Erythroblast (primary cell): ENCODE results near the gene IGLL1.

ENCODE experiments used
- GATA1 ChIP-seq: IDR thresholded peaks from 2 replicates; pipeline ENCODE4 v1.6.1; 2011; ENCODE audit warnings: low read depth, mild to moderate bottlenecking, control low read depth, low read length, moderate library complexity
- POLR2A ChIP-seq: IDR thresholded peaks from 2 replicates; pipeline ENCODE4 v1.6.1; 2011; ENCODE audit warnings: mild to moderate bottlenecking, low read length

GRCh38 chr22:23578306-23578705, 1.8 kb downstream of the IGLL1 start:
- TF ChIP-seq POLR2A (no peak), GATA1 (no peak)
